Measurements from ENCODE around the gene SEPHS2.
A peak's percentile ranks its signal among the peaks of the same experiment; 100 is the strongest.
"Not testable (repeated sequence)": the region's sequence is repeated elsewhere in the genome, so short reads cannot be mapped to it uniquely, and the experiment has no call there.

SEPHS2 gene

GRCh38 chr16:30445408-30446202, at the start of gene SEPHS2:
Gene SEPHS2, minus strand, starts transcription at chr16:30445874. Its CDS starts 147 bp downstream, at chr16:30445727.
- peak; percentile 88 to 92 for DNase-seq (ENCODE audit: low read depth in 1 of 2, low spot score in 1 of 2)

GRCh38 chr16:30494709-30495108, 49.0 kb upstream of the SEPHS2 start:
- no peak for DNase-seq (ENCODE audit: low read depth in 1 of 2, low spot score in 1 of 2)

GRCh38 chr16:30493941-30494488, 48.3 kb upstream of the SEPHS2 start:
- DNase-seq (ENCODE audit: low read depth in 1 of 2, low spot score in 1 of 2), result no peak

- no peak for DNase-seq (ENCODE audit: low read depth in 1 of 2, low spot score in 1 of 2)
Observed at GRCh38 chr16:30491744-30492308, 46.2 kb upstream of the SEPHS2 start.

- no peak for DNase-seq (ENCODE audit: low read depth in 1 of 2, low spot score in 1 of 2)
Observed at GRCh38 chr16:30491229-30491628, 45.6 kb upstream of the SEPHS2 start.

GRCh38 chr16:30490210-30490609, 44.5 kb upstream of the SEPHS2 start:
- DNase-seq (ENCODE audit: low read depth in 1 of 2, low spot score in 1 of 2), result no peak

GRCh38 chr16:30488764-30489605, 43.3 kb upstream of the SEPHS2 start:
- no peak for DNase-seq (ENCODE audit: low read depth in 1 of 2, low spot score in 1 of 2)

GRCh38 chr16:30485818-30486436, 40.3 kb upstream of the SEPHS2 start:
- DNase-seq (ENCODE audit: low read depth in 1 of 2, low spot score in 1 of 2), result no peak

- no peak for DNase-seq (ENCODE audit: low read depth in 1 of 2, low spot score in 1 of 2)
Observed at GRCh38 chr16:30484887-30485286, 39.2 kb upstream of the SEPHS2 start.

- no peak for DNase-seq (ENCODE audit: low read depth in 1 of 2, low spot score in 1 of 2)
Observed at GRCh38 chr16:30482366-30482765, 36.7 kb upstream of the SEPHS2 start.

- no peak for DNase-seq (ENCODE audit: low read depth in 1 of 2, low spot score in 1 of 2)
Observed at GRCh38 chr16:30481381-30481780, 35.7 kb upstream of the SEPHS2 start.

GRCh38 chr16:30478766-30479478, 33.2 kb upstream of the SEPHS2 start:
- no peak for DNase-seq (ENCODE audit: low read depth in 1 of 2, low spot score in 1 of 2)

GRCh38 chr16:30477773-30478172, 32.1 kb upstream of the SEPHS2 start:
- DNase-seq (ENCODE audit: low read depth in 1 of 2, low spot score in 1 of 2), result not testable (repeated sequence)

GRCh38 chr16:30476991-30477390, 31.3 kb upstream of the SEPHS2 start:
- no peak for DNase-seq (ENCODE audit: low read depth in 1 of 2, low spot score in 1 of 2)

- DNase-seq (ENCODE audit: low read depth in 1 of 2, low spot score in 1 of 2), result no peak
Observed at GRCh38 chr16:30474684-30475083, 29.0 kb upstream of the SEPHS2 start.

GRCh38 chr16:30474074-30474452, 28.4 kb upstream of the SEPHS2 start:
- no peak for DNase-seq (ENCODE audit: low read depth in 1 of 2, low spot score in 1 of 2)

GRCh38 chr16:30473231-30474073, 27.8 kb upstream of the SEPHS2 start:
- peak in 1 of 2 donors; percentile 52 for DNase-seq (ENCODE audit: low read depth in 1 of 2, low spot score in 1 of 2)

GRCh38 chr16:30472328-30472942, 26.8 kb upstream of the SEPHS2 start, which contains the start of gene ITGAL:
Gene ITGAL, plus strand, starts transcription at chr16:30472742. Its CDS starts 96 bp downstream, at chr16:30472838.
- DNase-seq (ENCODE audit: low read depth in 1 of 2, low spot score in 1 of 2), result peak; percentile 62 to 78

GRCh38 chr16:30470632-30470995, 24.9 kb upstream of the SEPHS2 start:
- no peak for DNase-seq (ENCODE audit: low read depth in 1 of 2, low spot score in 1 of 2)

Measured in activated T-helper 1 cell treated with anti-CD3 and anti-CD28 coated beads, Interleukin-2, amount 50 U/mL, for 16 hours (primary cell).